HCT116 (cell line): ENCODE data around the gene PRRX2. TPM values are rescaled to one million over a fixed set of nuclear protein-coding genes. Genes with fewer than 3 reads are reported as not detected.

Experiments
- ATAC-seq: fragments of 200-7000 bp; cut with Tn5 transposase; 2 replicates; pipeline ENCODE4 v1.9.1; 2020; ENCODE audit warnings: mild to moderate bottlenecking, moderate library complexity
- BruUV-seq: library from RNA; stranded (reverse); fragments of 400-500 nt; replicated peaks from 2 replicates; lab custom pipeline; 2021; lab: Mats Ljungman, UMichigan
- CTCF ChIA-PET: fragments of 300-600 bp; sonication (Branson Sonifier 250); formaldehyde crosslinking; loops from one replicate; lab custom pipeline; 2021; ENCODE audit warnings: antibody characterized with exemption; lab: Charles Lee
- POLR2A ChIA-PET: fragments of 300-600, 350-600 bp; sonication (Branson Sonifier 250); formaldehyde crosslinking; loops from one replicate; lab custom pipeline; 2021; ENCODE audit warnings: antibody characterized with exemption; lab: Charles Lee
- RAD21 ChIA-PET, 2 experiments: fragments of 300-600 bp; sonication (Branson Sonifier 250); formaldehyde crosslinking; loops; one replicate each; lab custom pipeline; 2023; ENCODE audit warnings: low total read pairs in 2 of 2; ENCODE audit not compliant: uncharacterized antibody in 2 of 2, unreplicated experiment in 2 of 2, low non-redundant PET in 1 of 2; lab: Charles Lee
- DNase-seq: peaks from one replicate; pipeline ENCODE4 v3.0.0-alpha.2; 2010; ENCODE audit warnings: low read depth, low spot score
- H2AFZ ChIP-seq: fragments of 200-600 bp; shearing (Covaris generic), sonication (generic); 2 replicates; pipeline ENCODE4 v1.6.1; 2017; ENCODE audit warnings: low read depth, mixed run types, mixed read lengths, antibody characterized with exemption, low read length; ENCODE audit not compliant: poor library complexity, severe bottlenecking
- H3K27ac ChIP-seq: 2 replicates; pipeline ENCODE4 v1.5.1; 2012; ENCODE audit warnings: low read depth, low read length
- H3K27me3 ChIP-seq: fragments of 200-600 bp; sonication (generic); 2 replicates; pipeline ENCODE4 v1.6.1; 2016; ENCODE audit warnings: mixed run types, low read length, mixed read lengths; ENCODE audit not compliant: insufficient read depth
- H3K36me3 ChIP-seq, 2 experiments: fragments of 200-500 bp in 1 of 2; fragments of 200-600 bp in 1 of 2; sonication (Bioruptor generic) in 1 of 2; sonication (generic) in 1 of 2; 2 replicates each; pipeline versions ENCODE4 v1.5.1 to v1.6.1; 2014 to 2016; ENCODE audit warnings: low read length in 2 of 2, inconsistent platforms in 1 of 2, mixed read lengths in 1 of 2, mixed run types in 1 of 2; ENCODE audit not compliant: insufficient read depth in 2 of 2, control insufficient read depth in 1 of 2
- H3K4me1 ChIP-seq, 2 experiments: fragments of 200-600 bp in 1 of 2; sonication (generic) in 1 of 2; 2 replicates each; pipeline versions ENCODE4 v1.5.1 to v1.6.1; 2012 to 2017; ENCODE audit warnings: low read length in 2 of 2, inconsistent platforms in 1 of 2, mild to moderate bottlenecking in 1 of 2, mixed read lengths in 1 of 2, mixed run types in 1 of 2, moderate library complexity in 1 of 2; ENCODE audit not compliant: insufficient read depth in 2 of 2, control insufficient read depth in 1 of 2
- H3K4me2 ChIP-seq: fragments of 200-600 bp; sonication (generic); 2 replicates; pipeline ENCODE4 v1.6.1; 2017; ENCODE audit warnings: mixed run types, low read length, mixed read lengths
- H3K4me3 ChIP-seq, 2 experiments: fragments of 200-600 bp in 1 of 2; sonication (generic) in 1 of 2; replicated peaks in 1 of 2; 2 replicates each; pipeline ENCODE4 v1.5.1; 2011 to 2016; ENCODE audit warnings: low read length in 2 of 2, control low read depth in 1 of 2, low read depth in 1 of 2, mild to moderate bottlenecking in 1 of 2, mixed read lengths in 1 of 2, mixed run types in 1 of 2
- H3K79me2 ChIP-seq: fragments of 200-600 bp; sonication (generic); 2 replicates; pipeline ENCODE4 v1.6.1; 2017; ENCODE audit warnings: mild to moderate bottlenecking, mixed run types, low read length, moderate library complexity, mixed read lengths; ENCODE audit not compliant: insufficient read depth
- H3K9ac ChIP-seq: fragments of 200-600 bp; sonication (generic); 2 replicates; pipeline ENCODE4 v1.6.1; 2016; ENCODE audit warnings: low read length, mixed read lengths
- H3K9me2 ChIP-seq: fragments of 200-600 bp; sonication (generic), shearing (Covaris generic); 2 replicates; pipeline ENCODE4 v1.6.1; 2017; ENCODE audit warnings: mixed run types, mild to moderate bottlenecking, moderate library complexity; ENCODE audit not compliant: insufficient read depth
- H3K9me3 ChIP-seq, 2 experiments: fragments of 200-500 bp in 1 of 2; fragments of 200-600 bp in 1 of 2; sonication (Bioruptor generic) in 1 of 2; sonication (generic) in 1 of 2; 2 replicates each; pipeline ENCODE4 v1.6.1; 2014 to 2017; ENCODE audit warnings: low read length in 2 of 2, mixed read lengths in 2 of 2, inconsistent platforms in 1 of 2, low read depth in 1 of 2, mild to moderate bottlenecking in 1 of 2, mixed run types in 1 of 2, moderate library complexity in 1 of 2; ENCODE audit not compliant: control insufficient read depth in 1 of 2, insufficient read depth in 1 of 2
- H4K20me1 ChIP-seq: fragments of 200-600 bp; sonication (generic), shearing (Covaris generic); 2 replicates; pipeline ENCODE4 v1.6.1; 2017; ENCODE audit warnings: mixed run types, mild to moderate bottlenecking, moderate library complexity; ENCODE audit not compliant: insufficient read depth
- POLR2AphosphoS5 ChIP-seq: IDR thresholded peaks from 2 replicates; pipeline ENCODE4 v1.6.1; 2011; ENCODE audit warnings: mild to moderate bottlenecking, low read depth, low read length, moderate library complexity
- RAD21 ChIP-seq: IDR thresholded peaks from 2 replicates; pipeline ENCODE4 v1.6.1; 2012; ENCODE audit warnings: low read depth, mild to moderate bottlenecking
- SIN3A ChIP-seq: IDR thresholded peaks from 2 replicates; pipeline ENCODE4 v1.6.1; 2012; ENCODE audit warnings: low read depth
- TCF7L2 ChIP-seq: IDR thresholded peaks from 2 replicates; pipeline ENCODE4 v1.7.0; 2011; ENCODE audit warnings: borderline replicate concordance, inconsistent platforms; ENCODE audit not compliant: insufficient read depth, insufficient read length; ENCODE audit errors: extremely low read depth
- YY1 ChIP-seq: IDR thresholded peaks from 2 replicates; pipeline ENCODE4 v1.6.1; 2011; ENCODE audit warnings: low read length, low read depth, moderate library complexity, mild to moderate bottlenecking; ENCODE audit not compliant: insufficient replicate concordance; ENCODE audit errors: extremely low read depth
- ZFX ChIP-seq: fragments of 450-650 bp; IDR thresholded peaks from 2 replicates; pipeline ENCODE4 v1.6.1; 2017
- intact Hi-C: fragments of 100-400 bp; cut with micrococcal nuclease; formaldehyde crosslinking; loops from 2 replicates; pipeline ENCODE4 v1.10.0; 2022
- total RNA-seq: library from RNA; stranded (reverse); gene quantifications from one replicate; pipeline ENCODE4 v1.2.1, GENCODE V29; 2021; ENCODE audit not compliant: unreplicated experiment
- TF ChIP-seq, protein P1 (sequence below), 3 experiments: fragments of 200-600 bp in 1 of 3; sonication (generic) in 1 of 3; IDR thresholded peaks in 2 of 3; conservative IDR thresholded peaks in 1 of 3; 2 replicates each; pipeline ENCODE4 v1.5.1; 2012 to 2017; ENCODE audit warnings: low read depth in 2 of 3, low read length in 2 of 3, antibody characterized with exemption in 1 of 3, borderline replicate concordance in 1 of 3, control low read depth in 1 of 3, mild to moderate bottlenecking in 1 of 3, mixed read lengths in 1 of 3, mixed run types in 1 of 3, moderate library complexity in 1 of 3; ENCODE audit not compliant: insufficient read depth in 1 of 3
- TF ChIP-seq, protein P2 (sequence below): IDR thresholded peaks from 2 replicates; pipeline ENCODE4 v1.6.1; 2012; ENCODE audit warnings: low read depth
- TF ChIP-seq, protein P3 (sequence below): IDR thresholded peaks from 2 replicates; pipeline ENCODE4 v1.6.1; 2011; ENCODE audit warnings: mild to moderate bottlenecking, low read length, moderate library complexity; ENCODE audit not compliant: insufficient replicate concordance; ENCODE audit errors: extremely low read depth

PRRX2 gene
- total RNA-seq, 1 experiment from 2014 or later = 25.5 TPM

DNA sequence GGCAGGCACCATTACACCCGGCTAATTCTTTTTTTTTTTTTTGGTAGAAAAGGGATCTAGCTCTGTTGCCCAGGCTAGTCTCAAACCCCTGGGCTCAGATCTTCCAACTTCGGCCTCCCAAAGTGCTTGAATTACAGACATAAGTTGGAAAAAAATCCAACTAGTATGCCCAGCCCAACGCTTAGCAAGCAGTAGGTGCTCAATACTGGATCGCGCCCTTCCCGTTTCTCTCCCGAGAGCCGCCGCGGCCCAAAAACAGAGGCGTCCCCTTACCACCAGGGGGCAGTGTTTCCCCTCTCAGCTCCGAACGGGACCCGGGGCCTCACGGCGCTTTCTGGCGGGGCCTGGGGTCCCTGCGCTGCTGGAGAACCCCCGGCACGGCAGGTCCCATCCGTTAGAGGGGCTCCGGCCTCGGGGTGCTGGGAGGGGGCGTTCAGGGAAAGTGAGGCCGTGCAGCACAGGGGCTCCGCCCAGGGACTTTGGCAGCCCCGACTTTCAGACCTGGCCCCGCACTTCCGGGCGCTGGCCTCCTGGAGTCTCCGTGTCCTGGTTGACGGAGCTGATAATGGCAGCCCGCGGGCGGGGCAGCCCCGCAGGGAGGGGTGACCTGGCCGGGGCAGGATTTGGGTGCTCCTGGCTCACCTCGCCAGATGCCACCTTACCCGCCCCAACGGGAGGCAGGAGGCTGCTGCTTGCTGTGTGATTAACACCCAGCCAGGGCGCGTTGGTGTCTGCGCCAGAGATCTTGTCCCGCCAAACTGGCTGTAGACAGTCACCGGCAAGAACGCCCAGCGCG, 72.2 kb downstream of the PRRX2 start:
- ATAC-seq (peak; percentile 90), DNase-seq (peak; percentile 51)
- Histone ChIP-seq H3K27ac (peak overlapping the region; percentile 77), H3K4me2 (peak overlapping the region; percentile 97), H4K20me1 (no peaks in the 10 kb centered on the region), H3K4me3 (peak overlapping the region; percentile 38 to 61), H3K9me3 (no peaks in the 10 kb centered on the region), H3K36me3 (no peaks in the 10 kb centered on the region), H3K9me2 (no peaks in the 10 kb centered on the region), H3K27me3 (no peaks in the 10 kb centered on the region), H3K4me1 (peaks cover 7 to 17% of the 10 kb centered on the region in 2 experiments; a peak in 3 of 4 replicates), H2AFZ (peak overlapping the region; percentile 74), H3K79me2 (no peaks in the 10 kb centered on the region), H3K9ac (peak overlapping the region; percentile 71)
- POLR2A ChIA-PET = interaction anchor here (0.6 to 2.0 kb wide), 9 partner anchors 8 to 598 kb away, joined by 3 to 11 read pairs (median 4); partner anchors contain the start of gene PTGES
- intact Hi-C loops = loop anchor here (1.0 kb wide), 1 partner anchor 46 kb away; no protein-coding TSS in a partner anchor
- TF ChIP-seq, protein P1, sequence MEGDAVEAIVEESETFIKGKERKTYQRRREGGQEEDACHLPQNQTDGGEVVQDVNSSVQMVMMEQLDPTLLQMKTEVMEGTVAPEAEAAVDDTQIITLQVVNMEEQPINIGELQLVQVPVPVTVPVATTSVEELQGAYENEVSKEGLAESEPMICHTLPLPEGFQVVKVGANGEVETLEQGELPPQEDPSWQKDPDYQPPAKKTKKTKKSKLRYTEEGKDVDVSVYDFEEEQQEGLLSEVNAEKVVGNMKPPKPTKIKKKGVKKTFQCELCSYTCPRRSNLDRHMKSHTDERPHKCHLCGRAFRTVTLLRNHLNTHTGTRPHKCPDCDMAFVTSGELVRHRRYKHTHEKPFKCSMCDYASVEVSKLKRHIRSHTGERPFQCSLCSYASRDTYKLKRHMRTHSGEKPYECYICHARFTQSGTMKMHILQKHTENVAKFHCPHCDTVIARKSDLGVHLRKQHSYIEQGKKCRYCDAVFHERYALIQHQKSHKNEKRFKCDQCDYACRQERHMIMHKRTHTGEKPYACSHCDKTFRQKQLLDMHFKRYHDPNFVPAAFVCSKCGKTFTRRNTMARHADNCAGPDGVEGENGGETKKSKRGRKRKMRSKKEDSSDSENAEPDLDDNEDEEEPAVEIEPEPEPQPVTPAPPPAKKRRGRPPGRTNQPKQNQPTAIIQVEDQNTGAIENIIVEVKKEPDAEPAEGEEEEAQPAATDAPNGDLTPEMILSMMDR (IDR thresholded peaks at IDR 0.05 in 2 of 3, conservative IDR thresholded peaks at IDR 0.05 in 1 of 3; ENCODE audit: borderline replicate concordance in 1 of 3, insufficient read depth in 1 of 3, low read depth in 2 of 3, low read length in 2 of 3) = peak; percentile 86 to 96 (median 92)
- TF ChIP-seq ZFX = 0 out of 2 replicates have a peak, but pooled peaks have one; percentile 37
- peak; percentile 58 for TF ChIP-seq POLR2AphosphoS5
- no peak for TF ChIP-seq SIN3A
- TF ChIP-seq TCF7L2 = no peak
- TF ChIP-seq, protein P2, sequence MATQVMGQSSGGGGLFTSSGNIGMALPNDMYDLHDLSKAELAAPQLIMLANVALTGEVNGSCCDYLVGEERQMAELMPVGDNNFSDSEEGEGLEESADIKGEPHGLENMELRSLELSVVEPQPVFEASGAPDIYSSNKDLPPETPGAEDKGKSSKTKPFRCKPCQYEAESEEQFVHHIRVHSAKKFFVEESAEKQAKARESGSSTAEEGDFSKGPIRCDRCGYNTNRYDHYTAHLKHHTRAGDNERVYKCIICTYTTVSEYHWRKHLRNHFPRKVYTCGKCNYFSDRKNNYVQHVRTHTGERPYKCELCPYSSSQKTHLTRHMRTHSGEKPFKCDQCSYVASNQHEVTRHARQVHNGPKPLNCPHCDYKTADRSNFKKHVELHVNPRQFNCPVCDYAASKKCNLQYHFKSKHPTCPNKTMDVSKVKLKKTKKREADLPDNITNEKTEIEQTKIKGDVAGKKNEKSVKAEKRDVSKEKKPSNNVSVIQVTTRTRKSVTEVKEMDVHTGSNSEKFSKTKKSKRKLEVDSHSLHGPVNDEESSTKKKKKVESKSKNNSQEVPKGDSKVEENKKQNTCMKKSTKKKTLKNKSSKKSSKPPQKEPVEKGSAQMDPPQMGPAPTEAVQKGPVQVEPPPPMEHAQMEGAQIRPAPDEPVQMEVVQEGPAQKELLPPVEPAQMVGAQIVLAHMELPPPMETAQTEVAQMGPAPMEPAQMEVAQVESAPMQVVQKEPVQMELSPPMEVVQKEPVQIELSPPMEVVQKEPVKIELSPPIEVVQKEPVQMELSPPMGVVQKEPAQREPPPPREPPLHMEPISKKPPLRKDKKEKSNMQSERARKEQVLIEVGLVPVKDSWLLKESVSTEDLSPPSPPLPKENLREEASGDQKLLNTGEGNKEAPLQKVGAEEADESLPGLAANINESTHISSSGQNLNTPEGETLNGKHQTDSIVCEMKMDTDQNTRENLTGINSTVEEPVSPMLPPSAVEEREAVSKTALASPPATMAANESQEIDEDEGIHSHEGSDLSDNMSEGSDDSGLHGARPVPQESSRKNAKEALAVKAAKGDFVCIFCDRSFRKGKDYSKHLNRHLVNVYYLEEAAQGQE = no peak
- TF ChIP-seq YY1 = peak; percentile 58
- TF ChIP-seq, protein P3, sequence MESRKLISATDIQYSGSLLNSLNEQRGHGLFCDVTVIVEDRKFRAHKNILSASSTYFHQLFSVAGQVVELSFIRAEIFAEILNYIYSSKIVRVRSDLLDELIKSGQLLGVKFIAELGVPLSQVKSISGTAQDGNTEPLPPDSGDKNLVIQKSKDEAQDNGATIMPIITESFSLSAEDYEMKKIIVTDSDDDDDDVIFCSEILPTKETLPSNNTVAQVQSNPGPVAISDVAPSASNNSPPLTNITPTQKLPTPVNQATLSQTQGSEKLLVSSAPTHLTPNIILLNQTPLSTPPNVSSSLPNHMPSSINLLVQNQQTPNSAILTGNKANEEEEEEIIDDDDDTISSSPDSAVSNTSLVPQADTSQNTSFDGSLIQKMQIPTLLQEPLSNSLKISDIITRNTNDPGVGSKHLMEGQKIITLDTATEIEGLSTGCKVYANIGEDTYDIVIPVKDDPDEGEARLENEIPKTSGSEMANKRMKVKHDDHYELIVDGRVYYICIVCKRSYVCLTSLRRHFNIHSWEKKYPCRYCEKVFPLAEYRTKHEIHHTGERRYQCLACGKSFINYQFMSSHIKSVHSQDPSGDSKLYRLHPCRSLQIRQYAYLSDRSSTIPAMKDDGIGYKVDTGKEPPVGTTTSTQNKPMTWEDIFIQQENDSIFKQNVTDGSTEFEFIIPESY = peak; percentile 41
- peak; percentile 98 for TF ChIP-seq RAD21
- no TSS peak for BruUV-seq
- RAD21 ChIA-PET = interaction anchor here (0.6 to 2.0 kb wide), 10 partner anchors 11 to 53 kb away, joined by 3 to 9 read pairs (median 4); no protein-coding TSS in a partner anchor
- CTCF ChIA-PET = interaction anchor here (0.5 to 3.4 kb wide), 22 partner anchors 9 to 606 kb away, joined by 3 to 54 read pairs (median 6); partner anchors contain the start of genes NTMT1 and PTGES
